HCEC 1CT (cell line): ENCODE measurements around the gene POU2F1.

Source experiments
- DNase-seq: peaks from one replicate; pipeline ENCODE4 v3.0.0-alpha.2; 2017

The POU2F1 gene

GRCh38 chr1:167220537-167221125 lies at the start of gene POU2F1:
POU2F1 (plus strand) TSS chr1:167220886; CDS start chr1:167220898, 12 bp downstream.
- peak; percentile 95 for DNase-seq

- peak; percentile 60 for DNase-seq
Observed at GRCh38 chr1:167171286-167171929, 49.3 kb upstream of the POU2F1 start.

- peak; percentile 75 for DNase-seq
Observed at GRCh38 chr1:167173516-167174184, 47.0 kb upstream of the POU2F1 start.

GRCh38 chr1:167175901-167176300 lies 44.8 kb upstream of the POU2F1 start:
- DNase-seq: peak; percentile 80

- DNase-seq: no peak
Observed at GRCh38 chr1:167178831-167179230, 41.9 kb upstream of the POU2F1 start.

GRCh38 chr1:167182571-167183320 lies 37.9 kb upstream of the POU2F1 start:
- DNase-seq: no peak

GRCh38 chr1:167184081-167184480 lies 36.6 kb upstream of the POU2F1 start:
- no peak for DNase-seq

- no peak for DNase-seq
Observed at GRCh38 chr1:167185062-167185461, 35.6 kb upstream of the POU2F1 start.

- DNase-seq: no peak
Observed at GRCh38 chr1:167185974-167186657, 34.6 kb upstream of the POU2F1 start.

GRCh38 chr1:167186771-167187170 lies 33.9 kb upstream of the POU2F1 start:
- no peak for DNase-seq

GRCh38 chr1:167190747-167191237 lies 29.9 kb upstream of the POU2F1 start:
- DNase-seq: no peak

- DNase-seq: no peak
Observed at GRCh38 chr1:167191958-167192357, 28.7 kb upstream of the POU2F1 start.

- no peak for DNase-seq
Observed at GRCh38 chr1:167194182-167194581, 26.5 kb upstream of the POU2F1 start.

GRCh38 chr1:167196166-167196565 lies 24.5 kb upstream of the POU2F1 start:
- peak; percentile 70 for DNase-seq

- DNase-seq: no peak
Observed at GRCh38 chr1:167197236-167197635, 23.4 kb upstream of the POU2F1 start.

- no peak for DNase-seq
Observed at GRCh38 chr1:167197692-167198091, 23.0 kb upstream of the POU2F1 start.

- DNase-seq: no peak
Observed at GRCh38 chr1:167198518-167199133, 22.1 kb upstream of the POU2F1 start.

- DNase-seq: no peak
Observed at GRCh38 chr1:167199656-167200055, 21.0 kb upstream of the POU2F1 start.

GRCh38 chr1:167200272-167200671 lies 20.4 kb upstream of the POU2F1 start:
- no peak for DNase-seq

GRCh38 chr1:167200749-167201148 lies 19.9 kb upstream of the POU2F1 start:
- DNase-seq: no peak

GRCh38 chr1:167202049-167202448 lies 18.6 kb upstream of the POU2F1 start:
- DNase-seq: no peak
